OCI-LY1 (cell line): Measurements from ENCODE around the gene TRIM63.

ENCODE experiments used
- CTCF ChIP-seq: fragments of 200-600 bp; sonication (generic), shearing (Covaris generic); IDR thresholded peaks from 2 replicates; pipeline ENCODE4 v1.5.1; 2017; ENCODE audit warnings: mild to moderate bottlenecking, antibody characterized with exemption, low read length, moderate library complexity, mixed read lengths
- EZH2 ChIP-seq: fragments of 200-600 bp; sonication (generic), shearing (Covaris generic); IDR thresholded peaks from 2 replicates; pipeline ENCODE4 v1.8.0; 2017; ENCODE audit warnings: borderline replicate concordance, mixed run types, mild to moderate bottlenecking, antibody characterized with exemption, low read length, moderate library complexity, mixed read lengths

GRCh38 chr1:26029054-26029863 lies 38.2 kb downstream of the TRIM63 start:
- TF ChIP-seq CTCF (no peak), EZH2 (no peak)
